Lung (tissue), 12 donors: ENCODE results near the gene PPP2R5C. TPM values are rescaled to one million over a fixed set of nuclear protein-coding genes. Genes with fewer than 3 reads are reported as not detected.
A peak's percentile ranks its signal among the peaks of the same experiment; 100 is the strongest.

Experiments used
- ATAC-seq: fragments of 200-7000 bp; cut with Tn5 transposase; one replicate; pipeline ENCODE4 v1.9.1; 2020; ENCODE audit warnings: moderate number of reproducible peaks; ENCODE audit not compliant: insufficient read depth, low FRiP score
- DNase-seq, 3 donors: peaks; one replicate each; pipeline ENCODE4 v3.0.0-alpha.2; 2013 to 2017
- H3K27ac ChIP-seq, 2 donors: one replicate each; pipeline ENCODE4 v1.5.1; 2013; ENCODE audit warnings: mild to moderate bottlenecking in 2 of 2, moderate library complexity in 2 of 2, control low read depth in 1 of 2, inconsistent platforms in 1 of 2, low read depth in 1 of 2, low read length in 1 of 2
- H3K27me3 ChIP-seq, 3 donors: one replicate each; pipeline ENCODE4 v1.5.1; 2013; ENCODE audit warnings: low read length in 2 of 3; ENCODE audit not compliant: control insufficient read depth in 3 of 3, insufficient read depth in 3 of 3
- H3K36me3 ChIP-seq, 4 donors: one replicate each; pipeline ENCODE4 v1.5.1; 2013; ENCODE audit warnings: low read length in 4 of 4, mild to moderate bottlenecking in 1 of 4, moderate library complexity in 1 of 4; ENCODE audit not compliant: control insufficient read depth in 4 of 4, insufficient read depth in 4 of 4
- H3K4me1 ChIP-seq, 5 donors: one replicate each; pipeline ENCODE4 v1.5.1; 2013; ENCODE audit warnings: low read length in 5 of 5, mild to moderate bottlenecking in 2 of 5, moderate library complexity in 1 of 5; ENCODE audit not compliant: control insufficient read depth in 5 of 5, insufficient read depth in 5 of 5
- H3K4me3 ChIP-seq: one replicate; pipeline ENCODE4 v1.5.1; 2013; ENCODE audit warnings: mild to moderate bottlenecking, control low read depth, moderate library complexity
- H3K9ac ChIP-seq, 2 donors: one replicate each; pipeline ENCODE4 v1.5.1; 2013; ENCODE audit warnings: low read length in 2 of 2, control low read depth in 1 of 2; ENCODE audit not compliant: insufficient read depth in 1 of 2
- H3K9me3 ChIP-seq, 4 donors: one replicate each; pipeline ENCODE4 v1.5.1; 2013; ENCODE audit warnings: low read length in 3 of 4, mild to moderate bottlenecking in 1 of 4, moderate library complexity in 1 of 4; ENCODE audit not compliant: control insufficient read depth in 4 of 4, insufficient read depth in 3 of 4
- WGBS, 2 donors: extraction: QIAGEN DNeasy Blood & Tissue Kit; methylation state at CpG; one replicate each; pipeline ENCODE4 v1.1.7; 2013; 5-methylcytosine and 5-hydroxymethylcytosine counted together
- polyA plus RNA-seq, 2 donors: library from polyadenylated mRNA; stranded (reverse); fragments of 200-250 nt; gene quantifications; one replicate each; pipeline ENCODE4 v1.2.1, GENCODE V29; 2013
- total RNA-seq, 2 donors: library from RNA; depleted of rRNA in 1 of 2; stranded (reverse); fragments of >200 nt in 1 of 2; gene quantifications; one replicate each; pipeline ENCODE4 v1.2.1, GENCODE V29; 2014 to 2021
- TF ChIP-seq, protein P1 (sequence below): IDR thresholded peaks from 2 replicates; pipeline ENCODE4 v1.5.1; 2012; ENCODE audit warnings: mild to moderate bottlenecking; ENCODE audit errors: control extremely low read depth, extremely low read depth
- donor health status: control.
- donor health status: control.
- donor health status: Bipolar disorder and iron deficiency.
- donor health status: healthy.
- donor health status: DM: yes; HTN: yes; CAD: no.

The PPP2R5C gene
- total and polyA plus RNA-seq, 4 donors: 66.6 to 180 (median 126) TPM

DNA sequence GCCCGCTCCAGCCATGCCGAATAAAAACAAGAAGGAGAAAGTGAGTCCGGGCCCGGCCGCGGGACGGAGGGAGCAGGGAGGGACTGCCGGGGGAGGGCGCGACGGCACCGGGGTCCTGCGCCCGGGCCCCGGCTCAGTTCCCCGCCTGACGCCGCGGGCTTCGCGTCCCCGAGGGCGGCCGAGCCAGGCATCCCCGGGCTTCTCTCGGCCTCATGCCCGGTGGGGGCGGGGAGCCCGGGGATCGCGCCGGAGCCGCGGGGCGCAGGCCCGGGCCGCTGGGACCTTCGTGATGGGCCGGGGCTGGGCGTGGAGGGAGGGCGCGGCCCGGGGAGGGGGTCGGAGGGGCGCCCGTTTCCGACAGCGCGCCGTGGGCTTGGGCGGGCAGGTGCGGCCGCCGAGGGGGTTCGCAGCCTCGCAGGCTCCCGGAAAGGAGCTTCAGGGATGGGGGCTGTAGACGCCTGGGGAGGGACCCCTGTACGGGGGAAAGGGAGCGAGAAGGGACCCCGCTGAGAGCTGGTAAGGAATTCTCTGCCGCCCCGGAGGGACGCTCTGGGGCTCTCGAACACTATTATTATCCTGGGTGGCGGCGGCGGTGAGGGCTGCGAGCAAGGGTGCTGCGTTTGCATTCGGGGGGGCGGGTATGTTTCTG lies 496 bp downstream of the PPP2R5C start:
- TF ChIP-seq, protein P1, sequence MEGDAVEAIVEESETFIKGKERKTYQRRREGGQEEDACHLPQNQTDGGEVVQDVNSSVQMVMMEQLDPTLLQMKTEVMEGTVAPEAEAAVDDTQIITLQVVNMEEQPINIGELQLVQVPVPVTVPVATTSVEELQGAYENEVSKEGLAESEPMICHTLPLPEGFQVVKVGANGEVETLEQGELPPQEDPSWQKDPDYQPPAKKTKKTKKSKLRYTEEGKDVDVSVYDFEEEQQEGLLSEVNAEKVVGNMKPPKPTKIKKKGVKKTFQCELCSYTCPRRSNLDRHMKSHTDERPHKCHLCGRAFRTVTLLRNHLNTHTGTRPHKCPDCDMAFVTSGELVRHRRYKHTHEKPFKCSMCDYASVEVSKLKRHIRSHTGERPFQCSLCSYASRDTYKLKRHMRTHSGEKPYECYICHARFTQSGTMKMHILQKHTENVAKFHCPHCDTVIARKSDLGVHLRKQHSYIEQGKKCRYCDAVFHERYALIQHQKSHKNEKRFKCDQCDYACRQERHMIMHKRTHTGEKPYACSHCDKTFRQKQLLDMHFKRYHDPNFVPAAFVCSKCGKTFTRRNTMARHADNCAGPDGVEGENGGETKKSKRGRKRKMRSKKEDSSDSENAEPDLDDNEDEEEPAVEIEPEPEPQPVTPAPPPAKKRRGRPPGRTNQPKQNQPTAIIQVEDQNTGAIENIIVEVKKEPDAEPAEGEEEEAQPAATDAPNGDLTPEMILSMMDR: no peak
- WGBS, 2 donors: 1 to 2% methylated on average over 41 to 72 of the region's 72 CpGs
- H3K9ac ChIP-seq: no peak overlapping the region
- ATAC-seq (no peak), DNase-seq (peak in 2 of 3 donors; percentile 41 to 44)
- peaks cover 0 to 12% (median 0%) of the 10 kb centered on the region in 5 donors for H3K4me1 ChIP-seq
- H3K9me3 ChIP-seq: no peaks in the 10 kb centered on the region
- H3K36me3 ChIP-seq: peaks cover 2 to 12% (median 3%) of the 10 kb centered on the region in 4 donors
- peak overlapping the region; percentile 82 for H3K4me3 ChIP-seq
- H3K27me3 ChIP-seq: no peaks in the 10 kb centered on the region
- peak overlapping the region; percentile 89 to 91 for H3K27ac ChIP-seq

DNA sequence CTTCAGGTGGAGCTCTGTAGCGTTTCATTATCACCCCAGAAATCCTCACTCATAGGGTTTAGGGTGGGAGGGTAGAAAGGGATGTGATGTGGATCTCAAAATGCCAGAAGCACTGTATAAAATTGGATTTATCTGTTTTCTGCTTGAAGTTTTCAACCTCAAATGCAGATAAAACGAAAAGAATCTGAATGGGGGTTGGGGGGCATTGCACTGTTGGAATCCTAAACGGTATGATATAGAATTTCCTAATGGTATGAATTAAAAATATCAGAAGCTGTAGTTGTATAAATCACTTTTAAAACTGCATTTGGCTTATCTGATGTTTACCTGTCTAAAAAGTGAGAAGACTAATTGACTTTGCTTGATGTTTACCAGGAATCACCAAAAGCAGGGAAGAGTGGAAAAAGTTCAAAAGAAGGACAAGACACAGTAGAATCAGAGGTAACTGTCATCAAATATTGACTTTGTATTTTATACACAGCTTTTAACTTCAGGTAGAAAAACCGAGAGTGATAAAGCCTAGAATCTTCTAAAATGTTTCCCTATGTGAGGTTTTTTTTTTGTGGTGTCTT lies 1.1 kb downstream of the PPP2R5C start:
- H3K27ac ChIP-seq: peak overlapping the region in 1 of 2 donors; percentile 89
- ATAC-seq (no peak), DNase-seq (no peak)
- H3K4me1 ChIP-seq: peaks cover 0 to 12% (median 0%) of the 10 kb centered on the region in 5 donors
- 27 to 29% methylated on average over 4 of the region's 4 CpGs for WGBS, 2 donors
- no peaks in the 10 kb centered on the region for H3K9me3 ChIP-seq
- H3K9ac ChIP-seq: no peak overlapping the region
- H3K27me3 ChIP-seq: no peaks in the 10 kb centered on the region
- peaks cover 2 to 12% (median 3%) of the 10 kb centered on the region in 4 donors for H3K36me3 ChIP-seq
- H3K4me3 ChIP-seq: peak overlapping the region; percentile 82
- TF ChIP-seq, protein P1: no peak

DNA sequence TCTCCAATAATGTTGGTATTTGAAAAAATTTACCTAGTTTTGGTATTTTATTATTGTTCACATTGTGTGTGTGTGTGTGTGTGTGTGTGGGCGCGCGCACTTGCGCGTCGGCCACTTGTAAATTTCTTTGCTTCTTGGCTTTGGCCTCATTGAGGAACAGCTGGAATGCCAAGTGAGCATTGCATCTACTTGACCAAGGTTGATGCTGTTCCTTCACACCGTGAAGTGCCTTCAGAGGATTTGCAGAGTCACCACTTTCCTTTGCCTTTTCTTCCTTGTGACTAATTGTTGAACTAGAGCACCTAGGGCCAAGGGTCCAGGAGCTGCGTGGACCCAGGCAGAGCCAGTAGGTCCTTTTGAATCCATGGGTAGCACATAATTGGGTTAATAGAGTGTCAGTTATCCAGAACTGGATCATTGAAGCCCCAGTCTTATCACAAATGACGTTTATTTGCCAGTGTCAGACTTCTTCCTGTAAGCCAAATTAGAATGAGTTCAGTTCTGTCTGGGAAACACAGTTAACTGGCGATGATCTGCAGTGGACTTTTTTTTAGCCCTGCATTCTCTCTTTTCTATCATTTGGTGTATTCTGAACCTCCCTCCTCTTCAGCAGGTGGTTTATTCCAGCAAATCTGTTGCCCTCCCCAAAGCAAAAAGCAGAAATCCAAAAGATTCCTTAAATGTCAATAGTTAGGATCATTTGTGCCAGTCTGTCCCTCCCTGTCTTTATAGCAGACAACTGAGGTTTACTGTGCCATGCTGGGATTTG lies 2.6 kb downstream of the PPP2R5C start:
- TF ChIP-seq, protein P1: no peak
- Histone ChIP-seq H3K27ac (peak overlapping the region in 1 of 2 donors; percentile 76), H3K36me3 (peaks cover 2 to 12% (median 5%) of the 10 kb centered on the region in 4 donors), H3K27me3 (no peaks in the 10 kb centered on the region), H3K9me3 (no peaks in the 10 kb centered on the region), H3K9ac (no peak overlapping the region), H3K4me3 (no peak overlapping the region), H3K4me1 (peaks cover 0 to 12% (median 0%) of the 10 kb centered on the region in 5 donors)
- ATAC-seq (no peak), DNase-seq (peak in 1 of 3 donors; percentile 15)
- 69 to 80% methylated on average over 10 of the region's 10 CpGs for WGBS, 2 donors
